GM23338 (cell line): ENCODE data around the gene LITAF.

Experiments used
- CREB1 ChIP-seq: fragments of 250-450 bp; sonication (Bioruptor Pico); IDR thresholded peaks from 2 replicates; pipeline ENCODE4 v1.5.0; 2020; ENCODE audit warnings: low read depth, mild to moderate bottlenecking, moderate library complexity
- EZH2 ChIP-seq: fragments of 200-600 bp; sonication (generic); IDR thresholded peaks from one replicate; pipeline ENCODE4 v1.8.0; 2017; ENCODE audit warnings: antibody characterized with exemption, mild to moderate bottlenecking, low read depth; ENCODE audit not compliant: unreplicated experiment
- EZH2phosphoT487 ChIP-seq: fragments of 200-600 bp; sonication (generic); IDR thresholded peaks from one replicate; pipeline ENCODE4 v1.8.1; 2018; ENCODE audit warnings: antibody characterized with exemption; ENCODE audit not compliant: unreplicated experiment
- POLR2AphosphoS5 ChIP-seq: IDR thresholded peaks from 2 replicates; pipeline ENCODE4 v1.6.1; 2016; ENCODE audit warnings: antibody characterized with exemption, low read depth
- REST ChIP-seq: IDR thresholded peaks from one replicate; pipeline ENCODE4 v1.6.1; 2018; ENCODE audit warnings: antibody characterized with exemption; ENCODE audit not compliant: unreplicated experiment
- STAT1 ChIP-seq: IDR thresholded peaks from one replicate; pipeline ENCODE4 v1.6.1; 2016; ENCODE audit warnings: antibody characterized with exemption; ENCODE audit not compliant: unreplicated experiment
- ZNF114 ChIP-seq: fragments of 250-450 bp; sonication (Bioruptor Pico); IDR thresholded peaks from 2 replicates; pipeline ENCODE4 v1.5.0; 2020; ENCODE audit warnings: mild to moderate bottlenecking, moderate library complexity
- ZNF331 ChIP-seq: fragments of 250-450 bp; sonication (Bioruptor Pico); IDR thresholded peaks from 2 replicates; pipeline ENCODE4 v1.5.0; 2020; ENCODE audit warnings: low read depth, mild to moderate bottlenecking, moderate library complexity
- TF ChIP-seq, protein P1 (sequence below), 2 experiments: fragments of 200-600 bp in 1 of 2; sonication (generic) in 1 of 2; conservative IDR thresholded peaks; 2 replicates each; pipeline versions ENCODE4 v1.5.1 to v1.6.1; 2016 to 2017; ENCODE audit warnings: antibody characterized with exemption in 2 of 2, low read depth in 2 of 2, mild to moderate bottlenecking in 2 of 2, moderate library complexity in 1 of 2

DNA sequence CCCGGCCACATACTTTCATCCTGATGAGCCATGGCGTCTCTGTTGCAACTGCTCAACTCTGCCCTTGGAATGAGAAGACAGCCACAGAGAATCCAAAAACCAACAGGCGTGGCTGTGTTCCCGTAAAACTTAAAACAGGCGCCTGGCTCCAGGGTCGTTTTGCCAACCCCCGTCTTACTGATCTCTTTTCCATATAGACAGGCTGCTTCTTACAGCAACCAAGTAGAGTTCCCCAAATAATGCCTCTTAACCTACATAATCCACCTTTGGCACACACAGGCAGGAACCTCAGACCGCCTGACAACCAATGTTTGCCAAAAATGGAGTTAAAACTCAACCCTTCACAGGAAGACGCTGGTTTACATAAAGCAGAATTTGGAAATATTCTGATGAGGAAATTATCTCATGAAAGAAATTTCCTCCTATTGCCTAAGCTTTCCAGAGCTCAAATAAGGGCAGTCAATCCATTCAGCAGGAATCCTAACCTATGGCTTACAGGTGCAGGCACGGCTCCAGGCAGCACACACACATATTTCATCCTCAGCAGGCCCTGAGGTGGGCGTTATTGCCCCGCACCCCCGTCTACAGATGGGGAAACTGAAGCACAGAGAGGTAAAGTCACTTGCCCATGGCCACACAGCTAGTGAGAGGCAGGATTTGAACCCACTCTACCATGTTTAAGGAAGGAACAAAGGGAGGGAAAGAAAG is 35.8 kb downstream of the LITAF start:
- TF ChIP-seq POLR2AphosphoS5: no peak
- TF ChIP-seq REST: no peak
- TF ChIP-seq EZH2: no peak
- TF ChIP-seq, protein P1, sequence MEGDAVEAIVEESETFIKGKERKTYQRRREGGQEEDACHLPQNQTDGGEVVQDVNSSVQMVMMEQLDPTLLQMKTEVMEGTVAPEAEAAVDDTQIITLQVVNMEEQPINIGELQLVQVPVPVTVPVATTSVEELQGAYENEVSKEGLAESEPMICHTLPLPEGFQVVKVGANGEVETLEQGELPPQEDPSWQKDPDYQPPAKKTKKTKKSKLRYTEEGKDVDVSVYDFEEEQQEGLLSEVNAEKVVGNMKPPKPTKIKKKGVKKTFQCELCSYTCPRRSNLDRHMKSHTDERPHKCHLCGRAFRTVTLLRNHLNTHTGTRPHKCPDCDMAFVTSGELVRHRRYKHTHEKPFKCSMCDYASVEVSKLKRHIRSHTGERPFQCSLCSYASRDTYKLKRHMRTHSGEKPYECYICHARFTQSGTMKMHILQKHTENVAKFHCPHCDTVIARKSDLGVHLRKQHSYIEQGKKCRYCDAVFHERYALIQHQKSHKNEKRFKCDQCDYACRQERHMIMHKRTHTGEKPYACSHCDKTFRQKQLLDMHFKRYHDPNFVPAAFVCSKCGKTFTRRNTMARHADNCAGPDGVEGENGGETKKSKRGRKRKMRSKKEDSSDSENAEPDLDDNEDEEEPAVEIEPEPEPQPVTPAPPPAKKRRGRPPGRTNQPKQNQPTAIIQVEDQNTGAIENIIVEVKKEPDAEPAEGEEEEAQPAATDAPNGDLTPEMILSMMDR (conservative IDR thresholded peaks at IDR 0.05; ENCODE audit: low read depth in 2 of 2): no peak
- TF ChIP-seq CREB1: no peak
- no peak for TF ChIP-seq EZH2phosphoT487
- TF ChIP-seq ZNF114 (CRISPR knock-in tag): no peak
- no peak for TF ChIP-seq ZNF331 (CRISPR knock-in tag)
- no peak for TF ChIP-seq STAT1
